ENCODE data around the gene CSRP1. TPM values are rescaled to one million over a fixed set of nuclear protein-coding genes. Genes with fewer than 3 reads are reported as not detected.

Gene CSRP1
- total RNA-seq, 3 donors from 2014 or later = 150 to 1,587 (median 214) TPM

DNA sequence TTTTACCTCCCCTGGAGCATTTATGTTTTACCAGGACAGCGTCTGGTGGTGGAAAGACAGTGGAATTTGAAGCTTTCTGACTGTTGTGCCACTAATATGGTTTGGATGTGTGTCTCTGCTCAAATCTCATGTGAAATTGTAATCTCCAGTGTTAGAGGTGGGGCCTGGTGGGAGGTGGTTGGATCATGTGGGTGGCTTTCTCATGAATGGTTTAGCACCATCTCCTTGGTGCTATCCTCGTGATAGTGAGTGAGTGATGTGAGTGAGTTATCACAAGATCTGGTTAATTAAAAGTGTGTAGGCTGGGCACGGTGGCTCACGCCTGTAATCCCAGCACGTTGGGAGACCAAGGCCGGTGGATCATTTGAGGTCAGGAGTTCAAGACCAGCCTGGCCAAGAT, 61.6 kb downstream of the CSRP1 start:
- Histone ChIP-seq H3K4me3 (no peak overlapping the region), H3K36me3 (ENCODE audit: low read depth) (no peaks in the 10 kb centered on the region), H3K4me1 (ENCODE audit: low read depth) (no peaks in the 10 kb centered on the region), H3K9me3 (no peaks in the 10 kb centered on the region)
- DNase-seq = no peak
- TF ChIP-seq CTCF (IDR thresholded peaks at IDR 0.05) = no peak
- intact Hi-C loops (cut with DNase I, micrococcal nuclease) = loop anchor here in 1 of 2 donors (10.0 kb wide), 1 partner anchor 69 kb away; no protein-coding TSS in a partner anchor
- ATAC-seq = no peak

DNA sequence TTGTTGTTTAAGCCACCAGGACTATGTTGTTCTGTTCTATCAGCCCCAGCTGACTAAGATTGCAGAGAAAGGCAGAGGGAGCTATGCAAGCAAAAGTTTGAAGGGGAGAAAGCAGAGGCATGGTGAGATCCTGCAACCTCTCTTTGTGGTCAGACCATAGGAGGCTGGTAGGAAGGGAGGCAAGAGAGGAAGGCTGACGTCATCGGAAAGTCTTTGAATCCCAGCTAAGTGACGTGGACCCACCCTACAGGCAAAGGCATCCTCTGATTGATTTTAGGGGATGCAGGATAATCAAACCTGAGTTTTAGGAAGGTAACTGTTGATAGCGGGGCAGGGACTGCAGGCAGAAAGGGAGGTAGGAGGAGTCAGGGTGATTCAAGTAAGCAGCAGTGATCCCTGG, 62.1 kb downstream of the CSRP1 start:
- ATAC-seq (no peak), DNase-seq (no peak)
- Histone ChIP-seq H3K4me3 (no peak overlapping the region), H3K9me3 (no peaks in the 10 kb centered on the region), H3K4me1 (ENCODE audit: low read depth) (no peaks in the 10 kb centered on the region), H3K36me3 (ENCODE audit: low read depth) (no peaks in the 10 kb centered on the region)
- TF ChIP-seq CTCF (IDR thresholded peaks at IDR 0.05) = no peak
- intact Hi-C loops (cut with DNase I, micrococcal nuclease) = loop anchor here in 1 of 2 donors (10.0 kb wide), 1 partner anchor 70 kb away; no protein-coding TSS in a partner anchor

DNA sequence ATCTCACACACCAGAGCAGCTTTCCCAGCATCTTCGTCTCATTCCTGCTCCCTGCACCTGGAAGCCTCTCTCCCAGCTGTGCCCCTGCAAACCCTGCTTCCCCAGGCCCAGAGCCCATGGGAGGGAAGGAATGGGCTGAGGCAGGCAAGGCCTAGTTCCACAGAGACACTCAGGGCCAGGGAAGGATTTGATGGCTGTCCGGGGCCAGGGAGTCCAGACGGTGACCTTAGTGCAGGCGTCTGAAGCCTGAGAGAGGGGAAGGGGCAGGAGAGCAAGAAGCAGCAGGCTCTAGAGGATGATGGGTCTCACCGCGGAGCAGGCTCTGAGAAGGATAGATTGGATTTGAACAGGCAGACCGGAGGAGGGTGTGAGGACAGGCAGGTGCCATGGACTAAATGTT, 63.2 kb downstream of the CSRP1 start:
- no peak for TF ChIP-seq CTCF (IDR thresholded peaks at IDR 0.05)
- Histone ChIP-seq H3K9me3 (no peaks in the 10 kb centered on the region), H3K4me3 (no peak overlapping the region), H3K4me1 (ENCODE audit: low read depth) (no peaks in the 10 kb centered on the region), H3K36me3 (ENCODE audit: low read depth) (no peaks in the 10 kb centered on the region)
- intact Hi-C loops (cut with DNase I, micrococcal nuclease) = loop anchor here in 1 of 2 donors (10.0 kb wide), 1 partner anchor 71 kb away; no protein-coding TSS in a partner anchor
- ATAC-seq = no peak
- DNase-seq = no peak

- H3K36me3 ChIP-seq (ENCODE audit: low read depth) = no peaks in the 10 kb centered on the region
- DNase-seq (no peak), ATAC-seq (no peak)
- TF ChIP-seq CTCF (IDR thresholded peaks at IDR 0.05) = no peak
- no peaks in the 10 kb centered on the region for H3K9me3 ChIP-seq
- no peaks in the 10 kb centered on the region for H3K4me1 ChIP-seq (ENCODE audit: low read depth)
- intact Hi-C loops (cut with DNase I, micrococcal nuclease) = no loop called here
- no peak overlapping the region for H3K4me3 ChIP-seq
Measured at GRCh38 chr1:201436969-201437368, 70.0 kb downstream of the CSRP1 start.

- Histone ChIP-seq H3K9me3 (no peaks in the 10 kb centered on the region), H3K4me1 (ENCODE audit: low read depth) (no peaks in the 10 kb centered on the region), H3K36me3 (ENCODE audit: low read depth) (no peaks in the 10 kb centered on the region), H3K4me3 (no peak overlapping the region)
- TF ChIP-seq CTCF (IDR thresholded peaks at IDR 0.05) = no peak
- intact Hi-C loops (cut with DNase I, micrococcal nuclease) = no loop called here
- DNase-seq = no peak
- ATAC-seq = no peak
Measured at GRCh38 chr1:201436393-201436792, 70.5 kb downstream of the CSRP1 start.

DNA sequence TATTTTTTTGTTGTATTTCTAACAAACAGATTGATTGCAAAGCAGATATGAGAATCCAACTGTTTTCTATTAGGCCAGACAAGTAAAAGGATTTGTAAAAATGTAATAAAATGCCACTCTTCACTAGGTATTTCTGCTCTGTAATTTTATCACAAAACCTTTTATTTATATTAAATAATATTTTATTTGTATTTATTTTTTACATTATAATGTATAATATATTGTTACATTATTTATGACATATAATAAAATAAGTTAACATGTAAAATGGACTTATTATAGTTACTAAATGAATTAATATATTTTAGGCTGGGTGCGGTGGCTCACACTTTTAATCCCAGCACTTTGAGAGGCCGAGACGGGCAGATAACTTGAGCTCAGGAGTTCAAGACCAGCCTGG, 72.7 kb downstream of the CSRP1 start:
- Histone ChIP-seq H3K9me3 (no peaks in the 10 kb centered on the region), H3K4me1 (ENCODE audit: low read depth) (no peaks in the 10 kb centered on the region), H3K36me3 (ENCODE audit: low read depth) (no peaks in the 10 kb centered on the region), H3K4me3 (no peak overlapping the region)
- DNase-seq (no peak), ATAC-seq (no peak)
- intact Hi-C loops (cut with DNase I, micrococcal nuclease) = no loop called here
- TF ChIP-seq CTCF (IDR thresholded peaks at IDR 0.05) = no peak

Data from mucosa of descending colon (tissue), 3 donors.